Spleen (tissue), 11 donors: ENCODE results near the gene SLC25A10. TPM values are rescaled to one million over a fixed set of nuclear protein-coding genes. Genes with fewer than 3 reads are reported as not detected.

ENCODE experiments used
- DNase-seq: peaks from one replicate; pipeline ENCODE4 v3.0.0-alpha.2; 2020
- H3K27ac ChIP-seq, 8 donors: fragments of 200-600 bp; sonication (generic) in 7 of 8; 1 replicate in 4 of 8; 2 replicates in 4 of 8; pipeline versions ENCODE4 v1.5.0 to v1.8.0; 2016 to 2021; ENCODE audit warnings: inconsistent platforms in 4 of 8, mild to moderate bottlenecking in 4 of 8, moderate library complexity in 1 of 8
- H3K27me3 ChIP-seq, 7 donors: fragments of 200-600 bp; sonication (generic) in 6 of 7; replicated peaks in 1 of 7; 1 replicate in 4 of 7; 2 replicates in 3 of 7; pipeline versions ENCODE4 v1.5.0 to v1.8.0; 2016 to 2021; ENCODE audit warnings: inconsistent platforms in 3 of 7, mild to moderate bottlenecking in 1 of 7
- H3K36me3 ChIP-seq, 6 donors: fragments of 200-600 bp; sonication (generic) in 5 of 6; 1 replicate in 4 of 6; 2 replicates in 2 of 6; pipeline versions ENCODE4 v1.5.0 to v1.8.0; 2016 to 2021; ENCODE audit warnings: inconsistent platforms in 2 of 6
- H3K4me1 ChIP-seq, 6 donors: fragments of 200-600 bp; sonication (generic) in 5 of 6; 1 replicate in 3 of 6; 2 replicates in 3 of 6; pipeline versions ENCODE4 v1.5.0 to v1.8.0; 2016 to 2021; ENCODE audit warnings: inconsistent platforms in 3 of 6
- H3K4me3 ChIP-seq, 8 donors: fragments of 200-600 bp; sonication (generic) in 7 of 8; 1 replicate in 4 of 8; 2 replicates in 4 of 8; pipeline versions ENCODE4 v1.5.0 to v1.8.0; 2016 to 2021; ENCODE audit warnings: inconsistent platforms in 4 of 8, mild to moderate bottlenecking in 4 of 8, moderate library complexity in 2 of 8
- H3K9me3 ChIP-seq, 8 donors: fragments of 200-600 bp; sonication (generic) in 7 of 8; 1 replicate in 4 of 8; 2 replicates in 4 of 8; pipeline versions ENCODE4 v1.5.0 to v1.8.0; 2016 to 2021; ENCODE audit warnings: inconsistent platforms in 4 of 8
- CTCF ChIP-seq, 11 experiments: fragments of 200-600 bp in 7 of 11; fragments of 450-650 bp in 4 of 11; sonication (generic) in 4 of 11; IDR thresholded peaks in 8 of 11; conservative IDR thresholded peaks in 3 of 11; 1 replicate in 7 of 11; 2 replicates in 4 of 11; pipeline versions ENCODE4 v1.4.0 to v1.8.0; 2016 to 2021; ENCODE audit warnings: antibody characterized with exemption in 11 of 11, inconsistent platforms in 4 of 11, mild to moderate bottlenecking in 1 of 11
- POLR2A ChIP-seq, 3 donors: fragments of 450-650 bp; IDR thresholded peaks; one replicate each; pipeline ENCODE4 v1.5.1; 2017; ENCODE audit warnings: antibody characterized with exemption in 3 of 3, mild to moderate bottlenecking in 1 of 3
- POLR2AphosphoS5 ChIP-seq, 3 donors: sonication (generic); formaldehyde crosslinking; IDR thresholded peaks; one replicate each; pipeline ENCODE4 v1.5.1; 2017; ENCODE audit warnings: antibody characterized with exemption in 3 of 3
- WGBS, 5 donors: extraction: QIAGEN DNeasy Blood & Tissue Kit in 3 of 5; methylation state at CpG; one replicate each; pipeline versions ENCODE4 v1.1.5 to v1.1.7; 2013 to 2018; 5-methylcytosine and 5-hydroxymethylcytosine counted together
- intact Hi-C: fragments of 100-400 bp; cut with DNase I; formaldehyde crosslinking; loops from one replicate; pipeline ENCODE4 v1.15.0; 2023; ENCODE audit warnings: low total_unique reads
- polyA plus RNA-seq, 3 donors: library from polyadenylated mRNA; stranded (reverse); fragments of 200-250 nt; gene quantifications; one replicate each; pipeline ENCODE4 v1.2.1, GENCODE V29; 2013
- total RNA-seq, 7 donors: library from RNA; depleted of rRNA in 3 of 7; stranded (reverse); fragments of >200 nt in 3 of 7; fragmentation: NEBNext Ultra II Directional in 4 of 7; extraction: Animal tissue kit (Norgen Biotek cat#: 25700) in 4 of 7; gene quantifications; one replicate each; pipeline versions ENCODE4 v1.1.0 to v1.2.1, GENCODE V29; 2016 to 2021
- donor health status: healthy with polysubstance abuse.
- donor health status: DM: no; HTN: no; CAD: no; lungs with moderate emphysema.
- donor health status: DM: no; HTN: no; CAD: no.
- donor health status: Bipolar disorder and iron deficiency.
- donor health status: healthy.
- donor health status: DM: no; HTN: no; CAD: no.
- donor health status: DM: yes; HTN: yes; CAD: no.

Gene SLC25A10
- total and polyA plus RNA-seq, 10 donors: 2.9 to 7.7 (median 4.0) TPM

- WGBS, 5 donors: 85 to 94% (median 90%) methylated on average over 29 to 32 of the region's 33 CpGs
- TF ChIP-seq POLR2AphosphoS5 (IDR thresholded peaks at IDR 0.05) (peak in 1 of 3 donors; percentile 4), POLR2A (IDR thresholded peaks at IDR 0.05) (no peak), CTCF (IDR thresholded peaks at IDR 0.05 in 8 of 11, conservative IDR thresholded peaks at IDR 0.05 in 3 of 11) (no peak)
- intact Hi-C loops: no loop called here
- DNase-seq: no peak
- H3K4me3 ChIP-seq: no peak overlapping the region
- no peaks in the 10 kb centered on the region for H3K9me3 ChIP-seq
- H3K4me1 ChIP-seq: peaks cover 0 to 17% (median 1%) of the 10 kb centered on the region in 6 donors
- no peak overlapping the region for H3K27ac ChIP-seq
- H3K36me3 ChIP-seq: peaks cover 0 to 43% (median 0%) of the 10 kb centered on the region in 6 donors
- peaks cover 0 to 26% (median 0%) of the 10 kb centered on the region in 7 donors for H3K27me3 ChIP-seq
These were observed 7.6 kb downstream of the SLC25A10 start for GRCh38 chr17:81719410-81720266.

- H3K4me1 ChIP-seq: peaks cover 0 to 10% (median 1%) of the 10 kb centered on the region in 6 donors
- intact Hi-C loops: no loop called here
- H3K4me3 ChIP-seq: no peak overlapping the region
- 88 to 93% (median 88%) methylated on average over 20 to 33 of the region's 33 CpGs for WGBS, 5 donors
- no peak overlapping the region for H3K27ac ChIP-seq
- H3K27me3 ChIP-seq: peaks cover 0 to 34% (median 0%) of the 10 kb centered on the region in 7 donors
- no peaks in the 10 kb centered on the region for H3K9me3 ChIP-seq
- peaks cover 0 to 43% (median 0%) of the 10 kb centered on the region in 6 donors for H3K36me3 ChIP-seq
- no peak for DNase-seq
- TF ChIP-seq CTCF (IDR thresholded peaks at IDR 0.05 in 8 of 11, conservative IDR thresholded peaks at IDR 0.05 in 3 of 11) (no peak), POLR2A (IDR thresholded peaks at IDR 0.05) (no peak), POLR2AphosphoS5 (IDR thresholded peaks at IDR 0.05) (peak in 1 of 3 donors; percentile 3)
These were observed 8.4 kb downstream of the SLC25A10 start for GRCh38 chr17:81720267-81721071.

GRCh38 chr17:81722184-81723120 is 10.4 kb downstream of the SLC25A10 start:
- DNase-seq: no peak
- Histone ChIP-seq H3K36me3 (peaks cover 0 to 26% (median 0%) of the 10 kb centered on the region in 6 donors), H3K27me3 (peaks cover 0 to 46% (median 0%) of the 10 kb centered on the region in 7 donors), H3K27ac (no peak overlapping the region), H3K4me3 (no peak overlapping the region), H3K9me3 (no peaks in the 10 kb centered on the region), H3K4me1 (peaks cover 0 to 10% (median 1%) of the 10 kb centered on the region in 6 donors)
- TF ChIP-seq POLR2AphosphoS5 (IDR thresholded peaks at IDR 0.05) (peak; percentile 16 to 47 (median 43)), CTCF (IDR thresholded peaks at IDR 0.05 in 8 of 11, conservative IDR thresholded peaks at IDR 0.05 in 3 of 11) (no peak)
- intact Hi-C loops: no loop called here
- 55 to 62% (median 62%) methylated on average over 10 of the region's 10 CpGs for WGBS, 5 donors
